ENCODE data around the gene FAM83G.

DNA sequence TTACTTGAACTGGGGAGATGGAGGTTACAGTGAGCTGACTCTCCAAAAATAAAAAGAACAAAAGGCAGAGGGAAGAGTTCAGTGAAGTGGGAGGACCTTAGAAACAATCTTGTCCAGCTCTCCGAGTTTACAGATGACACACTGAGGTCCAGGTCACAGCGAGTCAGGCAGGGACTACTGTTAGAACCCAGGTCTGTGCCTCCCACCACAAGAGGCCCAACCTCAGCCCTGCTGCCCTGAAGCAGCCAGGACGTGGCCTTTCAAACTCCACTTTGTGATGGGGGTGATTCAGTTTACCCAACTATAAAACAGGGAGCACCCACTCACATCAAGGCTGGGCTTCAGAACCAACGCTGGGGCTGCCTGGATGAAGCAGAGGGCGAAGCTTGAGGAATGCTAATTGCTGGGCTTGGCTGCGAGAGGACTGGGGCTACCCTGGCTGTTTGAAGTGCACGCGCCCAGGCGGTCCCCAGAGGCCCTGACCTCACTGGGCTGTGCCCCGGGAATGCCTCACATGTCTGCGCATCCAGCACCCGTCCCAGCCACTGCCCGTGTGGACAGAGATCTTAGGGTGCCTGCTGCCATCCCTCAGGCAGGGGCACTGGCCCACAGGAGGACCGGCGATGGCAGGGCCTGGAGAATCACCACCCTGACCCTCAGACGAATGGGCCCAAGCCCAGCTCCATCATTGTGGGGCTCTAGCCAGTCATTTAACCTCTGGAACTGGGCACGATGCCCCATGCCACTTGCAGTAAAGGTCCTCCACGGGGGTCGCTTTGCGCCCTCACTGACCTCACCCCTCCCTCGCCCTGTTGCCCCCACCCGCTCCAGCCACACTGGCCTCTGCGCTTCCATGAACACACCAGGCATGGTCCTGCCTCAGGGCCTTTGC, 41.2 kb downstream of the FAM83G start:
- TF ChIP-seq ZNF292 (tag by site-specific recombination; IDR thresholded peaks at IDR 0.05; ENCODE audit: borderline replicate concordance, low read depth) (no peak), CTCF (tag by site-specific recombination; IDR thresholded peaks at IDR 0.05) (no peak), ZBTB48 (tag by site-specific recombination; IDR thresholded peaks at IDR 0.05) (no peak), SP2 (tag by site-specific recombination; IDR thresholded peaks at IDR 0.05) (no peak), MYNN (tag by site-specific recombination; IDR thresholded peaks at IDR 0.05; ENCODE audit: borderline replicate concordance) (no peak), ZBTB17 (tag by site-specific recombination; IDR thresholded peaks at IDR 0.05) (no peak), ZNF514 (tag by site-specific recombination; IDR thresholded peaks at IDR 0.05) (no peak), SALL2 (tag by site-specific recombination; IDR thresholded peaks at IDR 0.05; ENCODE audit: borderline replicate concordance) (no peak), ZNF707 (tag by site-specific recombination; IDR thresholded peaks at IDR 0.05) (no peak), REST (tag by site-specific recombination; IDR thresholded peaks at IDR 0.05) (no peak), ZNF169 (tag by site-specific recombination; IDR thresholded peaks at IDR 0.05) (no peak), ZBTB8A (tag by site-specific recombination; IDR thresholded peaks at IDR 0.05) (no peak)
- TF ChIP-seq, protein P1, sequence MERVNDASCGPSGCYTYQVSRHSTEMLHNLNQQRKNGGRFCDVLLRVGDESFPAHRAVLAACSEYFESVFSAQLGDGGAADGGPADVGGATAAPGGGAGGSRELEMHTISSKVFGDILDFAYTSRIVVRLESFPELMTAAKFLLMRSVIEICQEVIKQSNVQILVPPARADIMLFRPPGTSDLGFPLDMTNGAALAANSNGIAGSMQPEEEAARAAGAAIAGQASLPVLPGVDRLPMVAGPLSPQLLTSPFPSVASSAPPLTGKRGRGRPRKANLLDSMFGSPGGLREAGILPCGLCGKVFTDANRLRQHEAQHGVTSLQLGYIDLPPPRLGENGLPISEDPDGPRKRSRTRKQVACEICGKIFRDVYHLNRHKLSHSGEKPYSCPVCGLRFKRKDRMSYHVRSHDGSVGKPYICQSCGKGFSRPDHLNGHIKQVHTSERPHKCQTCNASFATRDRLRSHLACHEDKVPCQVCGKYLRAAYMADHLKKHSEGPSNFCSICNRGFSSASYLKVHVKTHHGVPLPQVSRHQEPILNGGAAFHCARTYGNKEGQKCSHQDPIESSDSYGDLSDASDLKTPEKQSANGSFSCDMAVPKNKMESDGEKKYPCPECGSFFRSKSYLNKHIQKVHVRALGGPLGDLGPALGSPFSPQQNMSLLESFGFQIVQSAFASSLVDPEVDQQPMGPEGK (tag by site-specific recombination; IDR thresholded peaks at IDR 0.05) = no peak
